Endothelial cell of umbilical vein (primary cell): ENCODE results near the gene C1orf174. TPM values are rescaled to one million over a fixed set of nuclear protein-coding genes. Genes with fewer than 3 reads are reported as not detected.

Source experiments
- BruUV-seq: library from RNA; stranded (reverse); fragments of 400-500 nt; replicated peaks from 2 replicates; lab custom pipeline; 2021; lab: Mats Ljungman, UMichigan
- CTCF ChIA-PET: fragments of 300-600, 350-600 bp; sonication (Branson Sonifier 250); formaldehyde crosslinking; loops from one replicate; lab custom pipeline; 2021; ENCODE audit warnings: antibody characterized with exemption, inconsistent platforms; lab: Charles Lee
- POLR2A ChIA-PET: fragments of 300-600, 350-600 bp; sonication (Branson Sonifier 250); formaldehyde crosslinking; loops from one replicate; lab custom pipeline; 2021; ENCODE audit warnings: antibody characterized with exemption, inconsistent platforms; lab: Charles Lee
- DNase-seq: peaks from one replicate; pipeline ENCODE4 v3.0.0-alpha.2; 2011; ENCODE audit warnings: low read depth, low spot score
- FAIRE-seq: peaks from 2 replicates; lab custom pipeline; 2011; peaks lifted over from hg19 to GRCh38; lab: Jason Lieb, UNC
- H2AFZ ChIP-seq: 2 replicates; pipeline ENCODE4 v1.6.0; 2012; ENCODE audit warnings: low read depth, low read length, control low read depth, inconsistent platforms
- H3K27ac ChIP-seq: 2 replicates; pipeline ENCODE4 v1.5.1; 2011; ENCODE audit warnings: low read depth, mild to moderate bottlenecking, control low read depth, low read length, moderate library complexity; ENCODE audit not compliant: insufficient read depth
- H3K27me3 ChIP-seq, 2 experiments: 2 replicates each; pipeline versions ENCODE4 v1.6.0 to v1.6.1; 2011; ENCODE audit warnings: low read length in 2 of 2, mixed read lengths in 1 of 2; ENCODE audit not compliant: control insufficient read depth in 2 of 2, insufficient read depth in 2 of 2
- H3K36me3 ChIP-seq, 2 experiments: 2 replicates in 1 of 2; 3 replicates in 1 of 2; pipeline ENCODE4 v1.5.1; 2011; ENCODE audit warnings: low read length in 2 of 2, mild to moderate bottlenecking in 1 of 2, moderate library complexity in 1 of 2; ENCODE audit not compliant: control insufficient read depth in 2 of 2, insufficient read depth in 2 of 2; ENCODE audit errors: extremely low read depth in 1 of 2
- H3K4me1 ChIP-seq: 3 replicates; pipeline ENCODE4 v1.5.1; 2011; ENCODE audit warnings: mild to moderate bottlenecking, low read length; ENCODE audit not compliant: control insufficient read depth, insufficient read depth; ENCODE audit errors: extremely low read depth
- H3K4me2 ChIP-seq: 2 replicates; pipeline ENCODE4 v1.6.1; 2011; ENCODE audit warnings: low read length, control low read depth, mixed read lengths; ENCODE audit not compliant: insufficient read depth
- H3K4me3 ChIP-seq, 3 experiments: fragments of 200-600 bp in 1 of 3; sonication (generic), shearing (Covaris generic) in 1 of 3; replicated peaks in 1 of 3; 2 replicates each; pipeline ENCODE4 v1.5.1; 2011 to 2016; ENCODE audit warnings: control low read depth in 3 of 3, low read length in 3 of 3, mild to moderate bottlenecking in 2 of 3, inconsistent platforms in 1 of 3, low read depth in 1 of 3, moderate library complexity in 1 of 3; ENCODE audit not compliant: insufficient read depth in 1 of 3
- H3K79me2 ChIP-seq: 2 replicates; pipeline ENCODE4 v1.6.0; 2012; ENCODE audit warnings: low read length, inconsistent platforms; ENCODE audit not compliant: control insufficient read depth, insufficient read depth
- H3K9ac ChIP-seq: replicated peaks from 2 replicates; pipeline ENCODE3; 2011; ENCODE audit warnings: low read length, control low read depth; ENCODE audit not compliant: insufficient read depth; ENCODE audit errors: extremely low read depth
- H3K9me1 ChIP-seq: replicated peaks from 3 replicates; pipeline ENCODE4 v1.6.0; 2011; ENCODE audit warnings: mild to moderate bottlenecking, low read length; ENCODE audit not compliant: control insufficient read depth, insufficient read depth; ENCODE audit errors: extremely low read depth
- H3K9me3 ChIP-seq: replicated peaks from 2 replicates; pipeline ENCODE4 v1.5.1; 2012; ENCODE audit warnings: low read length, inconsistent platforms; ENCODE audit not compliant: control insufficient read depth, insufficient read depth
- H4K20me1 ChIP-seq: replicated peaks from 2 replicates; pipeline ENCODE3; 2011; ENCODE audit warnings: mild to moderate bottlenecking, low read length; ENCODE audit not compliant: control insufficient read depth, insufficient read depth; ENCODE audit errors: extremely low read depth
- EZH2 ChIP-seq: IDR thresholded peaks from 2 replicates; pipeline ENCODE4 v1.6.1; 2012; ENCODE audit warnings: borderline replicate concordance, low read depth, mild to moderate bottlenecking, moderate library complexity, low read length, inconsistent platforms; ENCODE audit not compliant: severe bottlenecking
- FOS ChIP-seq: IDR thresholded peaks from 2 replicates; pipeline ENCODE4 v1.6.1; 2011; ENCODE audit warnings: mild to moderate bottlenecking, low read length, moderate library complexity, borderline replicate concordance; ENCODE audit not compliant: insufficient read depth
- GATA2 ChIP-seq: IDR thresholded peaks from 2 replicates; pipeline ENCODE4 v1.7.0; 2011; ENCODE audit warnings: low read depth, mild to moderate bottlenecking, moderate library complexity, mixed read lengths, low read length; ENCODE audit not compliant: insufficient read length, insufficient read depth
- JUN ChIP-seq: IDR thresholded peaks from 2 replicates; pipeline ENCODE4 v1.6.1; 2011; ENCODE audit warnings: borderline replicate concordance, low read depth; ENCODE audit not compliant: insufficient read length, insufficient read depth
- MYC ChIP-seq: IDR thresholded peaks from one replicate; pipeline ENCODE4 v1.6.1; 2011; ENCODE audit warnings: mild to moderate bottlenecking, low read depth, low read length
- POLR2A ChIP-seq: IDR thresholded peaks from 2 replicates; pipeline ENCODE4 v1.6.1; 2012; ENCODE audit warnings: low read depth, mild to moderate bottlenecking, control low read depth, low read length
- POLR2AphosphoS5 ChIP-seq: IDR thresholded peaks from 2 replicates; pipeline ENCODE4 v1.6.1; 2012; ENCODE audit warnings: low read depth, mild to moderate bottlenecking, control low read depth, low read length, moderate library complexity; ENCODE audit not compliant: insufficient read depth
- dilution Hi-C: fragments of 300-500 bp; cut with MboI; formaldehyde crosslinking; loops from one replicate; pipeline ENCODE4 v1.15.0; 2019; ENCODE audit warnings: low sequenced_read_pairs; ENCODE audit not compliant: extremely low pct_ligation_motif_present
- intact Hi-C: fragments of 100-400 bp; cut with micrococcal nuclease; formaldehyde crosslinking; loops from one replicate; pipeline ENCODE4 v1.10.0; 2022
- polyA plus RNA-seq, 4 experiments: library from polyadenylated mRNA; depleted of rRNA in 3 of 4; stranded (reverse) in 3 of 4; unstranded in 1 of 4; fragments of >200 nt; gene quantifications; 2 replicates each; pipeline versions ENCODE4 v1.2.1 to v1.2.3, GENCODE V29; 2011 to 2012; ENCODE audit warnings: missing spikeins in 1 of 4
- total RNA-seq: library from RNA; stranded (reverse); gene quantifications from 2 replicates; pipeline ENCODE4 v1.2.3, GENCODE V29; 2021
- TF ChIP-seq, protein P1 (sequence below): IDR thresholded peaks from 2 replicates; pipeline ENCODE4 v1.6.1; 2011; ENCODE audit not compliant: insufficient read depth, insufficient read length
- TF ChIP-seq, protein P2 (sequence below), 2 donors: IDR thresholded peaks; 1 replicate in 1 of 2; 2 replicates in 1 of 2; pipeline ENCODE4 v1.5.1; 2011; ENCODE audit warnings: low read length in 2 of 2, mild to moderate bottlenecking in 2 of 2, moderate library complexity in 2 of 2, control low read depth in 1 of 2, inconsistent platforms in 1 of 2, low read depth in 1 of 2; ENCODE audit not compliant: insufficient read depth in 1 of 2; ENCODE audit errors: extremely low read depth in 1 of 2

Gene C1orf174
- total and polyA plus RNA-seq, 2 donors (not counting 3 experiments of a cell fraction or from before 2014, with no cell fraction given), result 28.0 to 31.7 TPM

DNA sequence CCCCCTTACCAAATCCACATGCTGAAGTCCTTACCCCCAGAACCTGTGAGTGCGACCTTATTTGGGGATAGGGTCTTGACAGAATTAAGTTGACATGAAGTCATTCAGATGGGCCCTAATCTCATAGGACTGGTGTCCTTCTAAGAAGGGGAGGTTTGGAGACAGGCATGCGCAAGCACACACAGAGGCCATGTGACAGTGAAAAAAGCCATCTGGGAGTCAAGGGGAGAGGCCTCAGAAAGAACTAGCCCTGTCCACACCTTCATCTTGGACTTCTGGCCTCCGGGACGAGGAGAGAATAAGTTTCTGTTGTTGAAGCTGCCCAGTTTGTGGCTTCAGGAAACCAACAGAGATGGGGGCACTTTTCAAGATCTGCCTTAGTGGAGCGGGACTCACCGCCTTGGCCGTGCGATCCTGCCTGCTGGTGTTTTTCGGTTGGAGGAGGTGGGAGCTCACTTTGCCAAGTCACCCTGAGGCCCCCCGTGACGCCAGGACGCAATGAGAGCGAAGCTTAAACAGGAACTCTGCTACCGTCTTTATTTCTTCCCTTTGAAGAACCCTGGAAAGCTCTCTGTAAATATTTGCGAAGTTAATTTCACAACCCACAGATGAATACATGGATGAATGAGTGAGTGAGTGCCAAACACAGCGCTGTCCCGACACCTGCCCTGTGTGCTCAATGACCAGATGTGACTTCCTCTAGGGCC lies 42.5 kb upstream of the C1orf174 start:
- Histone ChIP-seq H3K4me2 (no peak overlapping the region), H3K9me1 (no peaks in the 10 kb centered on the region), H2AFZ (no peak overlapping the region), H3K36me3 (no peaks in the 10 kb centered on the region), H3K9ac (no peak overlapping the region), H3K27ac (no peak overlapping the region), H3K4me1 (no peaks in the 10 kb centered on the region), H3K4me3 (no peak overlapping the region), H3K27me3 (no peaks in the 10 kb centered on the region), H3K9me3 (no peaks in the 10 kb centered on the region), H3K79me2 (no peaks in the 10 kb centered on the region), H4K20me1 (no peaks in the 10 kb centered on the region)
- dilution Hi-C loops (no loop called here), intact Hi-C loops (no loop called here)
- ChIA-PET CTCF (no interaction called here), POLR2A (no interaction called here)
- no peak for DNase-seq
- no peak for TF ChIP-seq EZH2
- TF ChIP-seq POLR2A, result no peak
- no peak for TF ChIP-seq FOS
- TF ChIP-seq, protein P1, sequence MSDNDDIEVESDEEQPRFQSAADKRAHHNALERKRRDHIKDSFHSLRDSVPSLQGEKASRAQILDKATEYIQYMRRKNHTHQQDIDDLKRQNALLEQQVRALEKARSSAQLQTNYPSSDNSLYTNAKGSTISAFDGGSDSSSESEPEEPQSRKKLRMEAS, result no peak
- TF ChIP-seq GATA2, result no peak
- TF ChIP-seq POLR2AphosphoS5, result no peak
- TF ChIP-seq MYC, result no peak
- BruUV-seq, result no TSS peak
- no peak for FAIRE-seq

DNA sequence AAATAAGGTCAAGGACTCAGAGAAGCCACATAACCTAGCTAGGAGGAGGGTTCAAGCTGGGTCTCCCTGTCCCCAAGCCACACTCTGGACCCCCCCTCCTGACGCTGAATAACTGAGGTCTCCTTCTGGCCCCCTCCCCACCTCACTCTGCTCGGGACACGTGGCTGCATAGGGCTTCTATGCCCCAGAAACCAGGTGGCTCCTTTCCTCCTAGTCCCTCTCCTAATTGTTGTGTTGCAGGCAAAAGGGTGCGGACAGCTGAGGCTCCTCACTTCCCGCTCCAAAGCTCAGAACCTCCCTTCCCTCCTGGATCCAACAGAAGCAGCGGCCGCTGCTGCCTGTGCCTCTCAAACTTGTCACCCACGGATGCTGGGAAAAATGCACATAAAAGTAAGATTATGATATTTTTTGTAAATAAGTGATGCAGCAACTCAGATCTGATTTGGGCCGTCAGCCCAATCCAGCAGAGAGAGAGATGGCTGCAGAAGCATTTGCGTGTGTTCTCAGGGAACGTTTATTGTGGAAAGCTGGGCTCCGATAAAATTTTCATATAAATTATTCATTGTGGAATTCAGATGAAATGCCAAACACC lies 40.8 kb upstream of the C1orf174 start:
- no peaks in the 10 kb centered on the region for H3K27me3 ChIP-seq
- intact Hi-C loops (no loop called here), dilution Hi-C loops (no loop called here)
- H3K9ac ChIP-seq, result no peak overlapping the region
- no peaks in the 10 kb centered on the region for H4K20me1 ChIP-seq
- DNase-seq, result no peak
- no peaks in the 10 kb centered on the region for H3K4me1 ChIP-seq
- no peak for TF ChIP-seq EZH2
- no peak for TF ChIP-seq GATA2
- TF ChIP-seq JUN, result no peak
- no peak for TF ChIP-seq FOS
- TF ChIP-seq, protein P1, result no peak
- TF ChIP-seq POLR2A, result no peak
- no peak for TF ChIP-seq MYC
- TF ChIP-seq, protein P2, sequence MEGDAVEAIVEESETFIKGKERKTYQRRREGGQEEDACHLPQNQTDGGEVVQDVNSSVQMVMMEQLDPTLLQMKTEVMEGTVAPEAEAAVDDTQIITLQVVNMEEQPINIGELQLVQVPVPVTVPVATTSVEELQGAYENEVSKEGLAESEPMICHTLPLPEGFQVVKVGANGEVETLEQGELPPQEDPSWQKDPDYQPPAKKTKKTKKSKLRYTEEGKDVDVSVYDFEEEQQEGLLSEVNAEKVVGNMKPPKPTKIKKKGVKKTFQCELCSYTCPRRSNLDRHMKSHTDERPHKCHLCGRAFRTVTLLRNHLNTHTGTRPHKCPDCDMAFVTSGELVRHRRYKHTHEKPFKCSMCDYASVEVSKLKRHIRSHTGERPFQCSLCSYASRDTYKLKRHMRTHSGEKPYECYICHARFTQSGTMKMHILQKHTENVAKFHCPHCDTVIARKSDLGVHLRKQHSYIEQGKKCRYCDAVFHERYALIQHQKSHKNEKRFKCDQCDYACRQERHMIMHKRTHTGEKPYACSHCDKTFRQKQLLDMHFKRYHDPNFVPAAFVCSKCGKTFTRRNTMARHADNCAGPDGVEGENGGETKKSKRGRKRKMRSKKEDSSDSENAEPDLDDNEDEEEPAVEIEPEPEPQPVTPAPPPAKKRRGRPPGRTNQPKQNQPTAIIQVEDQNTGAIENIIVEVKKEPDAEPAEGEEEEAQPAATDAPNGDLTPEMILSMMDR (IDR thresholded peaks at IDR 0.05; ENCODE audit: extremely low read depth in 1 of 2, insufficient read depth in 1 of 2, low read depth in 1 of 2, low read length in 2 of 2), result no peak
- TF ChIP-seq POLR2AphosphoS5, result no peak
- POLR2A ChIA-PET, result no interaction called here
- no peaks in the 10 kb centered on the region for H3K79me2 ChIP-seq
- no TSS peak for BruUV-seq
- H3K4me3 ChIP-seq, result no peak overlapping the region
- H3K9me1 ChIP-seq, result no peaks in the 10 kb centered on the region
- no peak overlapping the region for H3K4me2 ChIP-seq
- H3K36me3 ChIP-seq, result no peaks in the 10 kb centered on the region
- H3K27ac ChIP-seq, result no peak overlapping the region
- no peaks in the 10 kb centered on the region for H3K9me3 ChIP-seq
- CTCF ChIA-PET, result no interaction called here
- no peak for FAIRE-seq
- no peak overlapping the region for H2AFZ ChIP-seq
